Mesendoderm (in vitro differentiated cells): ENCODE measurements around the gene PRR30.

Experiments used
- DNase-seq: peaks from one replicate; pipeline ENCODE4 v3.0.0; 2013
- H2AK5ac ChIP-seq: 2 replicates; pipeline ENCODE4 v1.6.1; 2013; ENCODE audit warnings: low read length, inconsistent platforms
- H2BK120ac ChIP-seq: 2 replicates; pipeline ENCODE4 v1.6.1; 2013; ENCODE audit warnings: low read depth, mild to moderate bottlenecking, low read length, moderate library complexity, mixed read lengths
- H2BK15ac ChIP-seq: replicated peaks from 2 replicates; pipeline ENCODE4 v1.6.1; 2013; ENCODE audit warnings: low read depth, mild to moderate bottlenecking, moderate library complexity
- H2BK5ac ChIP-seq: 2 replicates; pipeline ENCODE4 v1.6.1; 2013; ENCODE audit warnings: low read length, inconsistent platforms
- H3K18ac ChIP-seq: 2 replicates; pipeline ENCODE4 v1.6.1; 2013; ENCODE audit warnings: mild to moderate bottlenecking, low read length, mixed read lengths
- H3K23ac ChIP-seq: one replicate; pipeline ENCODE4 v1.6.1; 2013; ENCODE audit warnings: low read length
- H3K27ac ChIP-seq: 2 replicates; pipeline ENCODE4 v1.5.1; 2013; ENCODE audit warnings: low read depth, mild to moderate bottlenecking, inconsistent platforms, low read length, moderate library complexity
- H3K27me3 ChIP-seq: 2 replicates; pipeline ENCODE4 v1.6.1; 2013; ENCODE audit warnings: low read length, control low read depth, mild to moderate bottlenecking, inconsistent platforms; ENCODE audit not compliant: insufficient read depth, poor library complexity
- H3K36me3 ChIP-seq: 2 replicates; pipeline ENCODE4 v1.6.1; 2013; ENCODE audit warnings: low read length, inconsistent platforms; ENCODE audit not compliant: control insufficient read depth, insufficient read depth
- H3K4ac ChIP-seq: one replicate; pipeline ENCODE4 v1.6.1; 2013; ENCODE audit warnings: low read depth, mild to moderate bottlenecking, low read length, moderate library complexity
- H3K4me1 ChIP-seq: 2 replicates; pipeline ENCODE4 v1.6.1; 2013; ENCODE audit warnings: low read depth, low read length, inconsistent platforms; ENCODE audit not compliant: control insufficient read depth
- H3K4me2 ChIP-seq: 2 replicates; pipeline ENCODE4 v1.6.1; 2013; ENCODE audit warnings: low read length
- H3K4me3 ChIP-seq: 2 replicates; pipeline ENCODE4 v1.5.1; 2013; ENCODE audit warnings: mild to moderate bottlenecking, low read length
- H3K56ac ChIP-seq: one replicate; pipeline ENCODE4 v1.6.1; 2013; ENCODE audit warnings: low read length
- H3K79me1 ChIP-seq: 2 replicates; pipeline ENCODE4 v1.6.1; 2013; ENCODE audit warnings: low read length, inconsistent platforms
- H3K79me2 ChIP-seq: 2 replicates; pipeline ENCODE4 v1.6.1; 2013; ENCODE audit warnings: mild to moderate bottlenecking, low read length; ENCODE audit not compliant: control insufficient read depth, insufficient read depth
- H3K9ac ChIP-seq: 2 replicates; pipeline ENCODE4 v1.6.1; 2013; ENCODE audit warnings: low read length, inconsistent platforms
- H4K5ac ChIP-seq: one replicate; pipeline ENCODE4 v1.6.1; 2013; ENCODE audit warnings: low read length
- H4K8ac ChIP-seq: one replicate; pipeline ENCODE4 v1.6.1; 2013; ENCODE audit warnings: low read depth, mild to moderate bottlenecking, control low read depth, low read length, moderate library complexity
- WGBS: extraction: QIAGEN DNeasy Blood & Tissue Kit; methylation state at CpG from one replicate; pipeline ENCODE4 v1.1.7; 2013; ENCODE audit warnings: low lambda C conversion rate, missing lambda C conversion rate; ENCODE audit not compliant: insufficient coverage; ENCODE audit errors: extremely low coverage; 5-methylcytosine and 5-hydroxymethylcytosine counted together

The PRR30 gene

DNA sequence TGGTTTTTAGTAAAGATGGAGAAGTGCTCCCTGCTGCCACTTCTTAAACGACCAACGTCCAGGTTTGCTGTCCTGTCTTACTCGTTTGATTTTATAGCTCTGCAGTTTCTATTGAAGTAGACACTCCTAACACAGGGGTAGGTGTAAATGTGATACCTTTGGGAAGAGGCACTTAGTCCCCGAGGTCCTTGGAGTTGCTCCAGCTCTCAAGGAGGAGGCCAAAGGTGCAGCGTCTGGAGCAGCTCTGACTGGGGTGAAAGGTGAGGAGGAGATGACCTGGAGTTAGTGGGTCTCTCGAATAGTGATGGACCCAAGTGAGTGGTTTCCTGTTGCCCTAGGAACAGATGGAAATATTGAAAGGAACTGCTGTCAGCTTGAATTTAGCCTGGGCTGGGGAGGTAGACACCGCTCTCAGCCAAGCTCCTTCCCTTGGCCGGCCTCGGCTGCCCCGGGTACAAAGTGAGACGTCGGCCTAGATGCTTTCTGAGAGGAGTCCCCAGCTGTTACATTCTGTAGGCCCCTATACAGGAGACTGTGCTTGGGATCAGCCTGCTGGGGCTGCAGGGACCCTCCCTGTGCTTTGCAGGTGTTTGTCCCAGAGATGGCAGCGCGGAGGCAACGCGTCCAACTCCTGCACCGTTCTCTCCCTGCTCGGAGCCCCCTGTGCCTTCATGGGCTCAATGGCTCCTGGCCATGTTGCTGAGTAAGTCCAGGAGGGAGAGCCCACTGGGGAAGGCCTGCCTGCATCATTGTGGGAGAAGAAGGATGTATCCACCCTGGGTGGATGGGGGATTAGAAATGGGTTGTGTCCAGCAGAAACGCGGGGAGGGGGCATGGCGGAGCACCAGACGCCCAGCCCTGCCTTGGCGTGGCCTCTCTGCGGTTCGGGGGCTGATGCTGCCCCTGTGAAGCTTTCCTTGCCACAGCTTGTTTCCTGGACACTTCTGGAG, 47.2 kb downstream of the PRR30 start:
- WGBS, result no CpG with 5 or more reads among the region's 25 CpGs

DNA sequence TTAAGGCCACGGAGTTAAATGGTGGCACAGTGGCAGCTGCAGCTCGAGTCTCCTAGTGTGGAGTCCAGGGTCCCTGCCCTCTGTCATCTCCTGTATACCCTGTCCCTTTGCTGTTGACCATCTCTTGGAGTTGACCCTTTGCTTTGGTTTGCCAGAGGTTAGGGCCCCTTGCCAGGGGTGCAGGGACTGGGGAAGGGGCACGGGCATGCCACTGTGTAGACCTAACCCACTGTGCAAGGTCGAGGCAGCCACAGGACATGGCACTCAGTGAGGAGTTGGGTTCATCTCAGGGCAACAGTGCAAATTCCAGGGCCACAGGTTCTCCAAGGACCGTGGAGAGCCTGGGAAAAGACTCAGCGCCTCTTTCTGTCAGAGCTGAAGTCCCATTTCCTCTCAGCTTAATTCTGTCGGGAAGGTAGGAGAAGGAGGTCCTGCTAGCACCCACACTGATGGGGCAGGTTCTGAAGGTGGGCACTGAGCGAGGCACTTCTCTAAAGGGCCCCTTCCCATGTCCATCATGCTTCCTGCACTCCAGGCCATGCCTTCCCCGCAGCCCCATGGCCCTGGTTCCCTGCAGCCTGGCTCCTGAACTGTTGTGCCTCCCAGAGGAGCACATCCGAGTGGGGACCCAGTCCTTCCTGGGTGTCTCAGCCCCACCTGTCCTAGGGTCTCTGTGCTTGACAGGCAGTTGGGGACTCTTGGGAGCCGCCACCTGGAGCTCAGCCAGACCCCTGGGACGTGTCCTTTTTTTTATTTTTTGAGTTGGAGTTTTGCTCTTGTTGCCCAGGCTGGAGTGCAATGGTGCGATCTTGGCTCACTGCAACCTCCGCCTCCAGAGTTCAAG, 49.9 kb downstream of the PRR30 start:
- Histone ChIP-seq H3K9ac (no peak overlapping the region), H2BK120ac (no peak overlapping the region), H4K8ac (no peak overlapping the region), H4K5ac (no peak overlapping the region), H2BK5ac (no peak overlapping the region), H3K18ac (no peak overlapping the region), H3K27ac (no peak overlapping the region), H3K79me1 (no peaks in the 10 kb centered on the region), H3K4me1 (no peaks in the 10 kb centered on the region), H3K79me2 (no peaks in the 10 kb centered on the region), H3K36me3 (no peaks in the 10 kb centered on the region), H3K4me3 (no peak overlapping the region), H3K27me3 (no peaks in the 10 kb centered on the region), H2AK5ac (no peak overlapping the region), H3K4me2 (no peak overlapping the region), H2BK15ac (no peak overlapping the region), H3K56ac (no peak overlapping the region), H3K23ac (no peak overlapping the region), H3K4ac (no peak overlapping the region)
- no CpG with 5 or more reads among the region's 14 CpGs for WGBS
- no peak for DNase-seq

More for the DNA sequence above, 47.2 kb downstream of the PRR30 start:
- Histone ChIP-seq H2BK15ac (no peak overlapping the region), H3K4me3 (no peak overlapping the region), H3K36me3 (no peaks in the 10 kb centered on the region), H3K27me3 (no peaks in the 10 kb centered on the region), H2BK120ac (no peak overlapping the region), H3K27ac (no peak overlapping the region), H3K4me1 (no peaks in the 10 kb centered on the region), H3K56ac (no peak overlapping the region), H2AK5ac (no peak overlapping the region), H3K79me1 (no peaks in the 10 kb centered on the region), H3K9ac (no peak overlapping the region), H3K4me2 (no peak overlapping the region), H4K8ac (no peak overlapping the region), H2BK5ac (no peak overlapping the region), H3K79me2 (no peaks in the 10 kb centered on the region), H3K18ac (no peak overlapping the region), H3K23ac (no peak overlapping the region), H4K5ac (no peak overlapping the region), H3K4ac (no peak overlapping the region)
- DNase-seq, result no peak

DNA sequence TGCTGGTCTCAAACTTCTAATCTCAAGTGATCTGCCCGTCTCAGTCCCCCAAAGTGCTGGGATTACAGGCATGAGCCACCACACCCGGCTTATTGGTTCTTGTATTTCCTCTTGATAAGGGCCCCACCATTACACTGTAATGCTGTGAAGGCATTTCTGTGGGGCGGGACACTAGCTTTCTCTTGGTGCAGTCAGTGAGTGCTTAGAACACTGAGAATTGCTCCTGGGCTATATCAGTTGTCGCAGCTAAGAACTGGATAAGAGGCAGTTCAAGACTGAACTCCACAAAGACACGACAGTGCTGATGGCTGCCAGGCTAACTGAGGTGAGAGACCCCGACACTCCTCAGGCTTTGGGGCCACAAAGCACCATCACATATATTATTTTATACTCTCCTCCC, 50.6 kb downstream of the PRR30 start:
- Histone ChIP-seq H3K4me1 (no peaks in the 10 kb centered on the region), H3K79me2 (no peaks in the 10 kb centered on the region), H3K4me2 (no peak overlapping the region), H3K18ac (no peak overlapping the region), H4K5ac (no peak overlapping the region), H3K56ac (no peak overlapping the region), H3K27me3 (no peaks in the 10 kb centered on the region), H2AK5ac (no peak overlapping the region), H3K4ac (no peak overlapping the region), H3K4me3 (no peak overlapping the region), H3K79me1 (no peaks in the 10 kb centered on the region), H3K9ac (no peak overlapping the region), H2BK120ac (no peak overlapping the region), H3K27ac (no peak overlapping the region), H3K23ac (no peak overlapping the region), H3K36me3 (no peaks in the 10 kb centered on the region), H2BK5ac (no peak overlapping the region), H4K8ac (no peak overlapping the region), H2BK15ac (no peak overlapping the region)
- DNase-seq, result no peak
- no CpG with 5 or more reads among the region's 6 CpGs for WGBS

DNA sequence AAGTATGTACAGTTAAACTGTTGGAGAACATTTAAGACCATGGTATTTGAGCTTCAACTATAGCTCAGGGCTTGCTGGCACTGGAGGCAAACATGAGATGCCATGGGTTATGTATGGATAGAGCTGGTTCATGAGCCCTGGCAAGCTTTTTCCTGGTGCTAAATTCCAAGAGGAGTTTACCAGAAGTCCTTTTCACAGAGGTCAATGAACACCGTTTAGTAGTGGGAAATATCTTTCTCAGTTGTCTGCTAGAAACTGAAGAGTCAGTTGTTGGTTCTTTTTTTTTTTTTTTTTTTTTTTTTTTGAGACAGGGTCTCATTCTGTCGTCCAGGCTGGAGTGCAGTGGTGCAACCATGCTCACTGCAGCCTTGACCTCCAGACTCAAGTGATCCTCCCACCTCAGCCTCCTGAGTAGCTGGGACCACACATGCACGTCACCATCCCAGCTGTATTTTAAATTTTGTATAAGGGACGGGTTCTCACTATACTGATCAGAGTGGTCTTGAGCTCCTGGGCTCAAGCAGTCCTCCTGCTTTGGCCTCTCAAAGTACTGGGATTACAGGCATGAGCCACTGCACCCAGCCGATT, 51.3 kb downstream of the PRR30 start:
- Histone ChIP-seq H3K79me2 (no peaks in the 10 kb centered on the region), H3K4me2 (no peak overlapping the region), H3K27me3 (no peaks in the 10 kb centered on the region), H2AK5ac (no peak overlapping the region), H3K18ac (no peak overlapping the region), H2BK5ac (no peak overlapping the region), H3K36me3 (no peaks in the 10 kb centered on the region), H3K56ac (no peak overlapping the region), H2BK120ac (no peak overlapping the region), H3K9ac (no peak overlapping the region), H4K5ac (no peak overlapping the region), H3K4me1 (no peaks in the 10 kb centered on the region), H4K8ac (no peak overlapping the region), H3K4ac (no peak overlapping the region), H3K23ac (no peak overlapping the region), H3K27ac (no peak overlapping the region), H2BK15ac (no peak overlapping the region), H3K79me1 (no peaks in the 10 kb centered on the region), H3K4me3 (no peak overlapping the region)
- WGBS, result no CpG with 5 or more reads among the region's 5 CpGs
- no peak for DNase-seq
